H1 (cell line): ENCODE measurements around the gene UBE2V1. TPM values are rescaled to one million over a fixed set of nuclear protein-coding genes. Genes with fewer than 3 reads are reported as not detected.
A peak's percentile ranks its signal among the peaks of the same experiment; 100 is the strongest.

Source experiments
- CTCF ChIA-PET: fragments of 300-600 bp; sonication (Branson Sonifier 250); formaldehyde crosslinking; loops from one replicate; lab custom pipeline; 2021; ENCODE audit not compliant: partially characterized antibody; lab: Charles Lee
- POLR2A ChIA-PET: fragments of 300-600 bp; sonication (Branson Sonifier 250); formaldehyde crosslinking; loops from one replicate; lab custom pipeline; 2021; ENCODE audit warnings: inconsistent platforms; ENCODE audit not compliant: partially characterized antibody; lab: Charles Lee
- DNase-seq, 2 experiments: peaks; one replicate each; pipeline versions ENCODE4 v3.0.0 to v3.0.0-alpha.2; 2010 to 2022; ENCODE audit warnings: low spot score in 2 of 2, low read depth in 1 of 2, mixed read lengths in 1 of 2
- FAIRE-seq: peaks from 2 replicates; lab custom pipeline; 2011; peaks lifted over from hg19 to GRCh38; lab: Jason Lieb, UNC
- H2AFZ ChIP-seq: 2 replicates; pipeline ENCODE4 v1.8.1; 2012; ENCODE audit warnings: low read length, inconsistent platforms
- H2AK5ac ChIP-seq: 2 replicates; pipeline ENCODE4 v1.6.1; 2013; ENCODE audit warnings: low read depth, low read length
- H2BK120ac ChIP-seq: replicated peaks from 2 replicates; pipeline ENCODE3; 2013; ENCODE audit warnings: low read depth, low read length, inconsistent platforms
- H2BK12ac ChIP-seq: 2 replicates; pipeline ENCODE4 v1.6.1; 2013; ENCODE audit warnings: low read depth, low read length
- H2BK15ac ChIP-seq: 2 replicates; pipeline ENCODE4 v1.6.1; 2013; ENCODE audit warnings: low read length
- H2BK20ac ChIP-seq: 2 replicates; pipeline ENCODE4 v1.6.1; 2013; ENCODE audit warnings: low read length
- H2BK5ac ChIP-seq: 2 replicates; pipeline ENCODE4 v1.6.1; 2013; ENCODE audit warnings: low read depth, low read length
- H3K14ac ChIP-seq: 2 replicates; pipeline ENCODE4 v1.6.1; 2013; ENCODE audit warnings: inconsistent platforms; ENCODE audit not compliant: insufficient read length
- H3K18ac ChIP-seq: 2 replicates; pipeline ENCODE4 v1.6.1; 2013; ENCODE audit warnings: low read length; ENCODE audit errors: extremely low read depth
- H3K23ac ChIP-seq: 2 replicates; pipeline ENCODE4 v1.6.1; 2013; ENCODE audit warnings: inconsistent platforms; ENCODE audit not compliant: insufficient read length
- H3K23me2 ChIP-seq: 2 replicates; pipeline ENCODE4 v1.6.1; 2013; ENCODE audit warnings: low read depth, low read length
- H3K27ac ChIP-seq: 2 replicates; pipeline ENCODE4 v1.6.1; 2011; ENCODE audit warnings: low read depth, low read length, inconsistent platforms
- H3K27me3 ChIP-seq, 4 experiments: replicated peaks in 1 of 4; 1 replicate in 1 of 4; 2 replicates in 3 of 4; pipeline versions ENCODE4 v1.6.1 to v1.8.1; 2011 to 2013; ENCODE audit warnings: low read length in 3 of 4, mild to moderate bottlenecking in 3 of 4, inconsistent platforms in 2 of 4, mixed read lengths in 2 of 4, moderate library complexity in 1 of 4; ENCODE audit not compliant: control insufficient read depth in 3 of 4, insufficient read depth in 3 of 4; ENCODE audit errors: extremely low read depth in 1 of 4
- H3K36me3 ChIP-seq, 4 experiments: 2 replicates each; pipeline versions ENCODE4 v1.6.1 to v1.8.1; 2011 to 2013; ENCODE audit warnings: mild to moderate bottlenecking in 4 of 4, low read length in 3 of 4, moderate library complexity in 2 of 4, control low read depth in 1 of 4, inconsistent platforms in 1 of 4; ENCODE audit not compliant: insufficient read depth in 4 of 4, control insufficient read depth in 2 of 4
- H3K4ac ChIP-seq: replicated peaks from 2 replicates; pipeline ENCODE3; 2013; ENCODE audit warnings: low read length, low read depth, mixed read lengths, inconsistent platforms; ENCODE audit not compliant: insufficient read length
- H3K4me1 ChIP-seq, 4 experiments: replicated peaks in 1 of 4; 1 replicate in 1 of 4; 2 replicates in 3 of 4; pipeline versions ENCODE4 v1.6.1 to v1.8.1; 2011 to 2013; ENCODE audit warnings: low read length in 3 of 4, inconsistent platforms in 2 of 4, mixed read lengths in 1 of 4; ENCODE audit not compliant: insufficient read depth in 4 of 4, control insufficient read depth in 3 of 4
- H3K4me2 ChIP-seq, 2 experiments: 2 replicates each; pipeline versions ENCODE4 v1.6.1 to v1.8.1; 2011 to 2013; ENCODE audit warnings: low read depth in 2 of 2, low read length in 2 of 2, control low read depth in 1 of 2, inconsistent platforms in 1 of 2, mild to moderate bottlenecking in 1 of 2; ENCODE audit not compliant: insufficient read depth in 1 of 2
- H3K4me3 ChIP-seq, 4 experiments: fragments of 200-600, 300-600 bp in 1 of 4; sonication (generic), shearing (Covaris generic), sonication (Bioruptor Twin) in 1 of 4; 2 replicates each; pipeline versions ENCODE4 v1.5.1 to v1.8.1; 2011 to 2016; ENCODE audit warnings: low read length in 4 of 4, low read depth in 3 of 4, control low read depth in 2 of 4, inconsistent platforms in 2 of 4, mild to moderate bottlenecking in 2 of 4, mixed read lengths in 1 of 4, moderate library complexity in 1 of 4; ENCODE audit not compliant: insufficient read depth in 2 of 4; ENCODE audit errors: extremely low read depth in 1 of 4
- H3K56ac ChIP-seq: replicated peaks from 2 replicates; pipeline ENCODE3; 2013; ENCODE audit warnings: low read depth, mild to moderate bottlenecking, mixed read lengths, low read length, inconsistent platforms; ENCODE audit not compliant: insufficient read length
- H3K79me1 ChIP-seq: 2 replicates; pipeline ENCODE4 v1.6.1; 2013; ENCODE audit warnings: low read depth, low read length, control low read depth
- H3K79me2 ChIP-seq, 2 experiments: 2 replicates each; pipeline versions ENCODE4 v1.6.1 to v1.8.1; 2012 to 2013; ENCODE audit warnings: low read length in 2 of 2, mild to moderate bottlenecking in 2 of 2, inconsistent platforms in 1 of 2; ENCODE audit not compliant: insufficient read depth in 2 of 2, control insufficient read depth in 1 of 2
- H3K9ac ChIP-seq, 4 experiments: replicated peaks in 1 of 4; 1 replicate in 1 of 4; 2 replicates in 3 of 4; pipeline versions ENCODE4 v1.6.1 to v1.8.1; 2011 to 2013; ENCODE audit warnings: low read depth in 3 of 4, low read length in 3 of 4, control low read depth in 2 of 4, mild to moderate bottlenecking in 2 of 4, moderate library complexity in 2 of 4, inconsistent platforms in 1 of 4; ENCODE audit errors: extremely low read depth in 1 of 4
- H3K9me3 ChIP-seq, 2 experiments: 2 replicates each; pipeline versions ENCODE4 v1.6.1 to v1.8.1; 2012 to 2013; ENCODE audit warnings: mild to moderate bottlenecking in 2 of 2, moderate library complexity in 2 of 2, control low read depth in 1 of 2, inconsistent platforms in 1 of 2, low read depth in 1 of 2, low read length in 1 of 2, mixed read lengths in 1 of 2; ENCODE audit not compliant: insufficient read depth in 2 of 2
- H4K20me1 ChIP-seq, 2 experiments: replicated peaks in 1 of 2; 2 replicates each; pipeline versions ENCODE3 to v1.8.1; 2011 to 2013; ENCODE audit warnings: inconsistent platforms in 2 of 2, low read length in 2 of 2, mild to moderate bottlenecking in 1 of 2; ENCODE audit not compliant: insufficient read depth in 2 of 2, control insufficient read depth in 1 of 2
- H4K5ac ChIP-seq: 2 replicates; pipeline ENCODE4 v1.6.1; 2013; ENCODE audit warnings: low read length, low read depth, mixed read lengths, inconsistent platforms; ENCODE audit not compliant: insufficient read length
- H4K8ac ChIP-seq: 2 replicates; pipeline ENCODE4 v1.8.0; 2013; ENCODE audit warnings: mild to moderate bottlenecking, moderate library complexity, low read length, inconsistent platforms; ENCODE audit not compliant: insufficient read depth; ENCODE audit errors: extremely low read depth
- H4K91ac ChIP-seq: replicated peaks from 2 replicates; pipeline ENCODE3; 2013; ENCODE audit warnings: low read length, mixed read lengths, inconsistent platforms; ENCODE audit not compliant: insufficient read length
- ATF2 ChIP-seq: IDR thresholded peaks from 2 replicates; pipeline ENCODE4 v1.6.1; 2012; ENCODE audit warnings: low read length, inconsistent platforms
- BRCA1 ChIP-seq: IDR thresholded peaks from 2 replicates; pipeline ENCODE4 v1.6.1; 2012; ENCODE audit warnings: low read depth, low read length, improper control_type of control experiment
- EZH2 ChIP-seq: fragments of 200-600 bp; sonication (generic); IDR thresholded peaks from 2 replicates; pipeline ENCODE4 v1.7.1; 2012; ENCODE audit warnings: low read depth, mild to moderate bottlenecking, moderate library complexity, low read length, inconsistent platforms; ENCODE audit not compliant: severe bottlenecking
- JUND ChIP-seq: IDR thresholded peaks from 2 replicates; pipeline ENCODE4 v1.6.1; 2011; ENCODE audit warnings: mild to moderate bottlenecking, improper control_type of control experiment, low read length
- KDM5A ChIP-seq: fragments of 200-600 bp; IDR thresholded peaks from 2 replicates; pipeline ENCODE4 v1.7.1; 2012; ENCODE audit warnings: mild to moderate bottlenecking, low read length, inconsistent platforms, mixed read lengths
- POLR2A ChIP-seq, 2 experiments: IDR thresholded peaks; 1 replicate in 1 of 2; 2 replicates in 1 of 2; pipeline ENCODE4 v1.6.1; 2011; ENCODE audit warnings: low read depth in 2 of 2, low read length in 2 of 2, mild to moderate bottlenecking in 2 of 2; ENCODE audit errors: control extremely low read depth in 1 of 2
- SIN3A ChIP-seq, 2 experiments: IDR thresholded peaks in 1 of 2; conservative IDR thresholded peaks in 1 of 2; 2 replicates each; pipeline ENCODE4 v1.6.1; 2011 to 2012; ENCODE audit warnings: low read length in 2 of 2, improper control_type of control experiment in 1 of 2, low read depth in 1 of 2, mild to moderate bottlenecking in 1 of 2
- SP2 ChIP-seq: IDR thresholded peaks from 2 replicates; pipeline ENCODE4 v1.6.1; 2012; ENCODE audit warnings: mild to moderate bottlenecking, low read length, inconsistent platforms
- SUZ12 ChIP-seq: fragments of 200-600 bp; sonication (generic); IDR thresholded peaks from 2 replicates; pipeline ENCODE4 v1.6.1; 2012; ENCODE audit warnings: mild to moderate bottlenecking, inconsistent platforms, low read length, moderate library complexity, mixed read lengths
- WGBS, 2 experiments: shearing (Covaris generic) in 1 of 2; methylation state at CpG; one replicate each; pipeline versions ENCODE4 v1.1.6 to v1.1.7; 2013 to 2015; ENCODE audit warnings: low lambda C conversion rate in 2 of 2, mixed read lengths in 2 of 2, inconsistent platforms in 1 of 2, low coverage in 1 of 2, missing lambda C conversion rate in 1 of 2; ENCODE audit not compliant: insufficient replicate concordance in 2 of 2, insufficient coverage in 1 of 2, insufficient read length in 1 of 2; ENCODE audit errors: extremely low coverage in 1 of 2, missing lambda C conversion rate in 1 of 2; 5-methylcytosine and 5-hydroxymethylcytosine counted together
- polyA plus RNA-seq, 7 experiments: library from polyadenylated mRNA; depleted of rRNA in 3 of 7; stranded (reverse) in 5 of 7; unstranded in 2 of 7; fragments of >200 nt in 5 of 7; fragments of 200-250 nt in 2 of 7; gene quantifications; 1 replicate in 5 of 7; 2 replicates in 1 of 7; 4 replicates in 1 of 7; pipeline versions ENCODE4 v1.2.1 to v1.2.3, GENCODE V29; 2011 to 2013; ENCODE audit warnings: missing spikeins in 2 of 7, mixed read lengths in 2 of 7
- total RNA-seq: library from RNA; stranded (reverse); fragmentation: NEBNext Ultra II Directional; extraction: Animal tissue kit (Norgen Biotek cat#: 25700); gene quantifications from 2 replicates; pipeline ENCODE4 v1.2.1, GENCODE V29; 2021

Gene UBE2V1
- total and polyA plus RNA-seq, 2 of the 8 experiments (the other 6 are each of a cell fraction or from before 2014, with no cell fraction given) = 141 to 184 TPM

DNA sequence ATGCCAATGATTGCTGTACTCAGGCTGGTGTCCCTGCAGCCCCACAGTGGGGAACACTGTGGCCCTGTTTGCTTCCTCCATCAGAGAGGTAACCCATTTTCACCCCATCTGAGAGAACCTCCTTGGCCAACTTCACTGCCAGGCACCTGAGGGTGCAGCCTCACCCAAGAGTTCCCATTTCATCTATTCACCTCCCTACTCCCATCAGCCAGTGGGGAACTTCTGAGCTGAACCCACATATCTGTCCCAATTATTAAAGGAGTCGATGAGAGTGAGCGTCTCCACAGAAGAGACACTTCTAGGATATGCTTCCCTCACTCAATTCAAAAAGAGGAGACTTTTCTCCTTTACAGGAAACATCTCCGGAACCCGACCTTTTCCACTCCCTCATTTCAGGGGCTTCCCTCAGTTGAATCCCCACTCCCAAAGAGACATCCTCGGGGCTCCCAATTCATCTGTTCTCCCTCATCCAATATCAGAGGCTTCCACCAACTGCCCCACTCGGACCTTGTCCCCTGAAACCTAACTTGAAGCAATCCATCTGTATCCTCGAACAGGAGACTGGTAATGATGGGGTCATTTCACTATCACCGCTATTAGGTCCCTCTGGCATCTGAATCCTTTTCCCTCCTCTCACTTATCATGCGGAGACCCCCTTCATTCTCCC lies 988 bp downstream of the UBE2V1 start:
- no peak overlapping the region for H2BK120ac ChIP-seq
- 0 out of 2 replicates have a peak overlapping the region, but pooled peaks have one; percentile 13 for H2BK5ac ChIP-seq
- H3K18ac ChIP-seq = no peak overlapping the region
- no peak overlapping the region for H4K8ac ChIP-seq
- no peak overlapping the region for H3K56ac ChIP-seq
- no peak overlapping the region for H4K91ac ChIP-seq
- no peaks in the 10 kb centered on the region for H3K27me3 ChIP-seq
- TF ChIP-seq ATF2 = no peak
- no peak for TF ChIP-seq EZH2
- TF ChIP-seq BRCA1 = no peak
- TF ChIP-seq POLR2A (IDR thresholded peaks at IDR 0.05; ENCODE audit: control extremely low read depth in 1 of 2, low read depth in 2 of 2, low read length in 2 of 2) = peak in 1 of 2 experiments; percentile 26; a peak in 1 of 3 replicates
- TF ChIP-seq SUZ12 = no peak
- TF ChIP-seq KDM5A = no peak
- 0 out of 4 replicates have a peak, but pooled peaks of 1 of the 2 experiments have one; percentile 3 for TF ChIP-seq SIN3A (conservative IDR thresholded peaks at IDR 0.05 in 1 of 2, IDR thresholded peaks at IDR 0.05 in 1 of 2; ENCODE audit: low read depth in 1 of 2, low read length in 2 of 2)
- TF ChIP-seq JUND = no peak
- no peak for TF ChIP-seq SP2
- H3K36me3 ChIP-seq = peaks cover 0 to 3% (median 0%) of the 10 kb centered on the region in 4 experiments; a peak in 1 of 8 replicates
- no peak overlapping the region for H2AFZ ChIP-seq
- 0 out of 2 replicates have a peak overlapping the region, but pooled peaks have one; percentile 3 for H2BK12ac ChIP-seq
- peaks cover 10% of the 10 kb centered on the region for H3K23me2 ChIP-seq
- POLR2A ChIA-PET = interaction anchor here (0.7 to 8.7 kb wide), 6 partner anchors 12 to 42 kb away, joined by 3 to 87 read pairs (median 4); partner anchors contain the start of gene PEDS1
- H2BK20ac ChIP-seq = no peak overlapping the region
- peak overlapping the region; percentile 62 to 84 (median 81); a peak in 6 of 7 replicates for H3K9ac ChIP-seq
- H3K4me1 ChIP-seq = peaks cover 3 to 16% (median 9%) of the 10 kb centered on the region in 4 experiments; a peak in 6 of 7 replicates
- no peak overlapping the region for H4K5ac ChIP-seq
- peak overlapping the region; percentile 80 to 85 for H3K4me2 ChIP-seq
- no peak overlapping the region for H2AK5ac ChIP-seq
- H3K4ac ChIP-seq = peak overlapping the region; percentile 36
- FAIRE-seq = no peak
- peaks cover 47 to 68% of the 10 kb centered on the region in 2 experiments for H3K79me2 ChIP-seq
- H3K23ac ChIP-seq = no peak overlapping the region
- H2BK15ac ChIP-seq = no peak overlapping the region
- CTCF ChIA-PET = interaction anchor here (0.7 to 2.8 kb wide), 8 partner anchors 9 to 58 kb away, joined by 3 to 17 read pairs (median 4); partner anchors contain the start of gene PEDS1
- DNase-seq = no peak
- no peak overlapping the region for H3K14ac ChIP-seq
- peaks cover 16% of the 10 kb centered on the region for H3K79me1 ChIP-seq
- peaks cover 12 to 26% of the 10 kb centered on the region in 2 experiments for H4K20me1 ChIP-seq
- H3K27ac ChIP-seq = peak overlapping the region; percentile 91; the same call in 1 of the 2 replicates
- WGBS, 2 experiments = 42% methylated on average over 9 of the region's 9 CpGs; no CpG with 5 or more reads in 1 of the 2 experiments
- H3K4me3 ChIP-seq = peak overlapping the region; percentile 60 to 94 (median 92)
- no peaks in the 10 kb centered on the region for H3K9me3 ChIP-seq
